NCI-H2081 (cell line): ENCODE measurements around the gene WNT16.
"Not testable (repeated sequence)": the region's sequence is repeated elsewhere in the genome, so short reads cannot be mapped to it uniquely, and the experiment has no call there.

Experiments
- DNase-seq, 2 experiments: peaks; one replicate each; lab custom pipeline; 2025; lab: John Stamatoyannopoulos, UW

WNT16 gene

DNA sequence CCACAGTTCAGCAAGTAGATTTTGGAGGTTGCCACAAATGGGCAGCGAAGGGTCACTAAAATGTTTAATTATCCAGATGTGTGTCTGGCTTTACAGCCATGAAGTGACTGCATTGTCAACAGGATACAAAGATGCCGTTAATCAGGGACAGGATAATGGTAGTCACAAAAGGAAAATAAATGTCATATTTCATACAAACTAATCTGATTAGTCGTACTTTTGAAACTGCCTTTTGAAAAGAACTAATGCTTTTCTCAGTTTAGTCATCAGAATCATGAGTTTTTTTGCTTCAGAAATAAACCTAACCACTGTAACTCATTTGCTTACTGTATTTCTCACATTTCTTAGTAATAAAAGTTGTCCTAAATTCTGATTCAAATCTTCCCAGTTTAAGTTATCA lies 22.2 kb upstream of the WNT16 start:
- no peak for DNase-seq

DNA sequence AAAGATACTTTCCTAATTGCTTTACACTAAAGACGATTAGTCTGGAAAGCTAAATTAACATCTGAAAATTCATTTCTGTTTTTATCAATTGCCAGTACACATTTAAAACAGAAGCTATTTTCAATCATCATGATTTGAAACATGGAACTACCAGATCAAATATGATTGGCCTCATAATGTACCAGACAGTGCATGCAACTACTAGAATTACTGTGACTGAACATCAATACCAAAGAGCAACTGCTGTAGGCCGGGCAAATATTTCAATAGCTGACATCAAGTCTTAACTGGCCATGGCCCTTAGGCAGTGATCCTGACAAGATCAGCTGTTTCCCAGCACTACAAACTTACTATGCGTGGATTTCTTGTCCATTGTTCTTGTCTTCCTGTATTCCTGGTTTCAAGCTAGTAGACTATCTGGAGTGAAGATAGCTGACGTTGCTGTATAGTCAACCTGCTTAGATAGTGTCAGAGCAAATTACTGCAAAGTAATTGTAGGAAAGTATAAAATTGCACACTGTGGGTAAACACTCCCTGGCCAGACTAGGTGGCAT lies 21.7 kb upstream of the WNT16 start:
- DNase-seq, result no peak

DNA sequence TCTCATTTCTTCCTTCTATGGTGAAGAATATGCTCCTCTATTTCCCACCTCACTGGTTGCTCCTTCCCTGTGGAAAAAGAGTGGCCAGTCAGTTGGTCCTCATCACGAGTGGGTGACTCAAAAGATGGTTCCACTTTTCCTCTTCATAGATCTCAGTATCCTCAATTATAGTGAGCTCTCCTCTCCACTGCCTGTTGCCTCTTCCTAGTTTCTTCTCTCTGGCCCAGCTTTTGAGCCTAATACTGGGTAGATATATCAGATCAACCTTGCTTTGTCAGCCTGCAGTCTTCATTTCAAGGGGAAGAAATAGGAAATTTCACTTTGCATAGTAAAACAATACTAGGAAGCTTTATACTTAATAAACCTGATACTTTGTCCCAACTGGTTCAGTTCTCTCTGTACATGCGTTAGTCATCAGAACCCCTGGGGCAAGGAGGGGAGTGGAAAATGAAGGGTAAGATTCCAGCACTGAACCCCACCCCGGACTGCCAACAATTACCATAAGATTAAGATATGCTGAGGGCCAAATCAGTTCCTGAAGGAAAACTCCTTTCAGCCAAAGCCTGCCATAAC lies 15.5 kb upstream of the WNT16 start:
- DNase-seq, result no peak

DNA sequence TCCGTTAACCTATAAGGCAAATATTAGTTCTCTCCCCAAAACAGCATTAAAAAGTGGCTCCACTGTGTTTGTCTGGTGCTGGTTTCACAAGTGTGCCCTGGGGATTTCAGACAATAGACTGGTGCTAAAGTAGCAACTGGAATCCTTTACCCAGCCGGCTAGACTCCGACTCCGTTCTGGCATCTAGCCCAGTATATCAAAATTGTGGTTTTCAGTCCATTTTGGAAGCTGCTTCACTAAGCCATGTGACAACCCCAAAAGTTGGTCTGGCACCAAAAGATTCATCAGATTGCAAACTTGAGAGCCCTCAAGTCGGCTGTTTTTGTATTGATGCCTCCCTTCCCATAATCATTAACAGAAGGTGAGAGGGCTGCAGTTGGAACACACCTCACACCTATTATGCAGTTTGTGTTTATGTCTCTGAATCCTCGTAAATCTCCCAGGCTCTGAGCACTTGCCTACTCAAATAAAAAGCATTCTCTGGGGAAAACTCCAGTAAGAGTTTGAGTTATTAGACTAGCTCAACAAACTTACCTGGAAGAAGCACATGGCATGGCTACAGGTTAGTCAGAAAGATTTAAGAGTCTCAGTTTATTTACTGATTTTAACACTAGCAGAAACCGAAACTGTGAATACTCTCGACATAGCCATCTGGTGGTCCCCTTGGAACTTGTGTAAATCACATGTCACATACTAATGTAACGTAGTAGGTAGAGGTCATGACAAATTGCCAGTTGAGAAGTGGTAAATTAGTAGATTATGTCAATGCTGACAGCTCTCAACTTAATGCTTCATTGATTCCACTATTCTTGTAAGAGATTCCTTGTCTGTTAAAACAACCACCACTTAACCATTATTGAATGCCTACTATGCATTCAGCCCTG lies 14.8 kb upstream of the WNT16 start:
- DNase-seq, result peak; percentile 36 to 77

DNA sequence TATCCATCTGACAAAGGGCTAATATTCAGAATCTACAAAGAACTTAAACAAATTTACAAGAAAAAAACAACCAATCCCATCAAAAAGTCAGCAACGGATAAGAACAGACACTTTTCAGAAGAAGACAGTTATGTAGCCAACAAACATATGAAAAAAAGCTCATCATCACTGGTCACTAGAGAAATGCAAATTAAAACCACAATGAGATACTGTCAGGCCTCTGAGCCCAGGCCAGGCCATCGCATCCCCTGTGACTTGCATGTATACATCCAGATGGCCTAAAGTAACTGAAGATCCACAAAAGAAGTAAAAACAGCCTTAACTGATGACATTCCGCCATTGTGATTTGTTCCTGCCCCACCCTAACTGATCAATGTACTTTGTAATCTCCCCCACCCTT lies 13.6 kb upstream of the WNT16 start:
- DNase-seq, result not testable (repeated sequence)

DNA sequence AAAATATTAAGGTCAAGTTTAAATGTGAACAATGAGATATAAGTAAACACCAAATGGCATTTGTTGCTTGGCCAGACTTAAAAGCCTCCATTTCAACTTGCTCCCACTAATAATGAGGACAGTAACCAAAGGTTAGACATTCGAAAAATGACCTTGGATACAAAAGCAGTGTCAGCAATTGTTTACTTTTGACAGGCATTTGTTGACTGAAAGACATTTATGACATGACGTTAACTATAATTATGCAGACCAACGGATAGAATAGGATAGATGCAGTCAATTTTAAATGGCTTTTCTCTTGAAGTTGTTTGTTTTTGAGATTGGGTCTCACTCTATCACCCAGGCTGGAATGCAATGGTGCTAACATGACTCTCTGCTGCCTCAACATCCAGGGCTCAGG lies 6.3 kb upstream of the WNT16 start:
- DNase-seq, result peak; percentile 7 to 68

DNA sequence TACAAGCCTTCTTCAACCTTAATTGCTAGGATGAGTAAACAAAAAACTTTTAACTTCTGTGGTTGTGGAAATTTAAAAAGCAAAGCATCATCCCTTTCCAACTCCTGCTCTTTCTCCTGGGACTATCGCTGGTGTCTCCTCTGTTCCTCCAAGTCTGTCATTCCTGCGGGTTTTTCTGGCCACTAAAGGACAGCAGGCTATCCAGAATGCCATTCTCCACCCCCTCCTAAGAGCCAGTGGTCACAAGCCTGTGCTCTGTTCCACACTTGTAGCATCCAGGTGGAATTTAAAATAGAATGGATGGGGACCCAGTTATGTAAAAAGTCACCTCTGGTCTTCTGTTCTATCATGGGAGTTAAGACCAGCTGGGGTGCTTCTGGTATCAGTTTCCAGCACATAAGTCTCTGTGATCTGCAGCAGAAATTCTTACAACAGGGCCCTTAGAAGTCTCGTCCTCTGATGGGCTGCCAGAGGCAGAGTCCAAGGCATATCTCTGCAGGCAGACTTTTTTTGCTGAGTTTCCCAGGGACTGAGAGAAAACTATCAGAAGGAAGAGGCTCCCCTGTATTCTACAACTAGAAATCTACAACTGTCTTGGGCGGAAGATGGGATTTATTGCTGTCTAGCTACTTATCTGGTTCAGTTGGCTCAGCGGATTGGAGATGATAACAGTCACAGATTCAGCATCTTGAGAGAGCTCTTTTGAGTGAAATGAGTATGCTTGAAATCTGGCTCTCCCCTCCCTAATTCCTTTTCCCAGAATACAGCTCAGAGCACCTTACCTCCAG lies 5.1 kb upstream of the WNT16 start:
- DNase-seq, result no peak

DNA sequence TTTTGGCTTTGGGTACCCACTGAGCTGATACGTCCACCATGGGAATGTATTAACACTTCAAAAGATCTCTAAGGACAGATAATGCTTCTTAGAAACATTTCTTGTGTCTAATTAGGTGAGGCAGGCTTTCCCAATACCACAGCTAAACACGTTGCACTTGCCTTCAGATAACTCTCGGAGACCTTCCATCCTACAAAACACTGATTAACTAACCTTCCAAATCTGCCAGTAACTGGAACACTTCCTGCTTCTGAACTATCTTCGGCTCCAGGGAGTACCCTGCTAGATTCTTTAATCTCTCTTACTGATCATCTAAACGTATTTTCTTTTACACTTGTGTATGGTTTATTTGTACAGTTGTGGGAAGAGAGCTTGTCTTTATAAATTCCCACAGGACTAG lies 1.1 kb upstream of the WNT16 start:
- no peak for DNase-seq

DNA sequence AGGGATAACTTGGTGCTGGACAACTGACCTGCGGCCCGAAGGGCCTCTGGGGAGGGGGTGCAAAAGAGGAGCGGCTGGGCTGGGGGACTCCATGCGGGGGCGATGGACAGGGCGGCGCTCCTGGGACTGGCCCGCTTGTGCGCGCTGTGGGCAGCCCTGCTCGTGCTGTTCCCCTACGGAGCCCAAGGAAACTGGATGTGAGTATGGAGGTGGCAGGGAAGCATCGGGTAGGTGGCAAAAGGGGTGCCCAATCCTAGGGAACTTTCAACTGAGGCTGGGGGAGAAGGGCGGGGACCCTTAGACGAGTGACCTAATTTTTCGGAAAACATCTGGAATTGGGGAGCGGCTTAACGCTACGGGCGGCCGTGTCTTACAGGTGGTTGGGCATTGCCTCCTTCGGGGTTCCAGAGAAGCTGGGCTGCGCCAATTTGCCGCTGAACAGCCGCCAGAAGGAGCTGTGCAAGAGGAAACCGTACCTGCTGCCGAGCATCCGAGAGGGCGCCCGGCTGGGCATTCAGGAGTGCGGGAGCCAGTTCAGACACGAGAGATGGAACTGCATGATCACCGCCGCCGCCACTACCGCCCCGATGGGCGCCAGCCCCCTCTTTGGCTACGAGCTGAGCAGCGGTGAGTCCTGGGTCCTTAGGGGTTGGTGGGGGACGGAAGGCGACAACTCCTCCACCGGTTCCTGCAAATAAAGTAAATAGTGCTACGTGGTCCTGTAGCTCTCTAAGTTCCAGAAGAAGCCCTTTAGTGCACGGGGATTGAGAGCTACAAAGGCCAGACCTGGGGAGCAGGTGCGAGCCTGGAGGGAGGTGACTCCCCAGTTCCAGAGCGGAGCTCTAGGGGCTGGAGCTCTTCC lies 622 bp downstream of the WNT16 start:
- DNase-seq, result peak in 1 of 2 experiments; percentile 14

DNA sequence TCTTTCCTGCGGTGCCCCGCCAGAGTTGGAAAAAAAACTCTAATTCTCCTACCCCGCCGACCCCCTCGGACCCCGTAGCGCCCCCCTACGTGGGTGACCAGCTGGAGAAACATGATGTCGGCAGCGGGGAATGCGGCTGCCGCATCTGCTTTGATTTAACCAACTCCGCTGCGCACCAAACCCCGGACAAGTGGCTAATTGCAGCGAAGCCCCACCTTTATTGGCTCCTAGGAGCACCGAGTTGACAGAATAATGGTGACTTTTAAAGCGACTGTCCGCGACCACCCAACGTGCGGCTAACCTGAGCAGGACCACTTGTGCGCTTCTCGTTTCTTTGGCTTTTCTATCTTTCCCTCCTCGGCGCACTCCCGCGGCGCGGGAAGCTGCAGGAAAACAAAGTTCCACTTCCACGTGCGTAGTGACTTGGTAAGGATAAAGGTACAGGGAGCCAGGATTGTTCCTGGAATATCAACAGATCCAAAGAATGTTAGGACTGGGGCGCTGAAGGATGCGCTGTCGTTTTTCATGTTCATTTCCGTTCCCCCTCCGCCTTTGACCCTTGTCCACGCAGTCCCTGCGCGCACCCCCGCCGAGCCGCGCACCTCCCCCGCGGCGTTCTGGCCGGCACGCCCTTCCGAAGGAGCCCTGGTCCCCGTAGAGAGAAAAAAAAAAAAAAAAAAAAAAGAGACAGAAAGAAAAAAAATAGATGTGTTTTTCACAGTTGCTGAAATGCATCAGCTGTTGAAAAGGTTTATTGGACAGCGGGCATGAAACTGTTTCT lies 1.4 kb downstream of the WNT16 start:
- peak; percentile 57 for DNase-seq

DNA sequence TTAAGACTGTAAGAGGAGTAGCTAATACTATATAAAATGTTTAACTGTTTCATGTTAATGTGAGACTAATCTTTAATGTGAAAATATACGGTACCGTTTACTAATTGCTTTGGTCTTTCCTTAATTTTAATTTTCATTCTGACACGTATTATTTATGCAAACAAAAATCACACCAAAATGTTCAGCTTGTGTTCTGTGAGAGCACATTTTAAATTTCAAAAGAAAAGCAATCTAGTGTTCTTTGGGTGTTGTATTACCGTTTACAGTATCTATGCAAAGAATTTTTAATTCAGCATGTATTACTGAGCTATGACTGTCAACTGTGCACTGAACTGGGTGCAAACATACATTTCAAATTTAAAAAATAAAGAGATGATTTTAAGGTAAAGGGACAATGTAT lies 2.2 kb downstream of the WNT16 start:
- DNase-seq, result no peak

DNA sequence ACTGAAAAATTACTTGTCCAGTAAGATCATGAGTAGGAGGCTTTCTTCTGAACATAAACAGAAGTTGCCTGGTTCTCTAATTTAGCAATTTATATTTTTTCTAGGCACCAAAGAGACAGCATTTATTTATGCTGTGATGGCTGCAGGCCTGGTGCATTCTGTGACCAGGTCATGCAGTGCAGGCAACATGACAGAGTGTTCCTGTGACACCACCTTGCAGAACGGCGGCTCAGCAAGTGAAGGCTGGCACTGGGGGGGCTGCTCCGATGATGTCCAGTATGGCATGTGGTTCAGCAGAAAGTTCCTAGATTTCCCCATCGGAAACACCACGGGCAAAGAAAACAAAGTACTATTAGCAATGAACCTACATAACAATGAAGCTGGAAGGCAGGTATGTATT lies 2.8 kb downstream of the WNT16 start:
- DNase-seq, result no peak

DNA sequence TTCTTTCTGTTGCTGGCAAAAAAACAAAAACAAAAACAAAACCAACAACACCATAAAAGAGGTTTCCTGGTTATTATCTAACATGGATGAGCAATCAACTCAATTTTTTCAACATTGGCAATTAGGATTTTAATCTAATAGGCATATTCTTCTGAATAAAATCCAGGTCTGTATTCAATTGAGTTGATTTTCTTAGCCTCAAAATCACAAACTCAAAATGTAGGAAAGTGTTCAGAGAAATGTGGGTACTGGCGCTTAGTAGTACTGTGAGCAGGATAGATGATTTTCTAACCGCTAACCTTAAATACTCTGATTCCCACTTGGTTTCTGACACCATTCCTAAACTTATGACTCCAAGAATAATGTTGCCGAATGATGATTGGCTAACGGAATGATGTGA lies 5.6 kb downstream of the WNT16 start:
- no peak for DNase-seq

DNA sequence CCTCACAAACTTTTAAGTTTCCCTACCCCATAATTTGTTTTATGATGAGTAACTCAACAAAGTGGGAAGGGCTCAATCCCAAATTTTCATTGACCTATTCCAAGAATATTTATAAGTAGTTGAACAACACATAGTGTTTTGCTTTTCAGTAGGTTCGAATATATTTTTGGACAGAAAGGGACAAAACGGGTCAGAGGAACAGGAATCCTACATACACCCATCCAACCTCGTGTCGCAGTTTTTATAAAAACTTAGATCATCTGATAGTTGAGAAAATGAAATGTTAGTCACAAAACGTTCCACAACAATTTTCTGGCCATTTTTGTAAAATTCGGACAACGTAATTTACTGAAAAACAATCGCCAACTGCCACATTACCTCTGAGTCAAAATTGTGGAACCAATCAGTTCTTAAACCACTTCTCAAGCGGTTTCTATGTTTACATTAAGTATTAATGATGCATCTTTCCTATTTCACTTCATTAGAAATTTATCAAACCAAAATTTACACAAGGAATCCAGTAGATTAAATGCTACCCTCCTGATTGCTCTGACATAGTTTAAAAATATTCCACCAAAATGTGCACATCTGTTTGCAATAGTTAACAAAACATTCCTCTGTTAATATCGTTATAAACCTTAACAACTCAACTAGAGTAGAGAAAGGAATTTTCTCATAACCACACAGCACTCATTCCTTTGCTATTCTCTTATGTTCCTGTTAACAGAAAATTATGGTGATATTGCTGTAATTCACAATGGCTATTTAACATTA lies 6.3 kb downstream of the WNT16 start:
- no peak for DNase-seq

DNA sequence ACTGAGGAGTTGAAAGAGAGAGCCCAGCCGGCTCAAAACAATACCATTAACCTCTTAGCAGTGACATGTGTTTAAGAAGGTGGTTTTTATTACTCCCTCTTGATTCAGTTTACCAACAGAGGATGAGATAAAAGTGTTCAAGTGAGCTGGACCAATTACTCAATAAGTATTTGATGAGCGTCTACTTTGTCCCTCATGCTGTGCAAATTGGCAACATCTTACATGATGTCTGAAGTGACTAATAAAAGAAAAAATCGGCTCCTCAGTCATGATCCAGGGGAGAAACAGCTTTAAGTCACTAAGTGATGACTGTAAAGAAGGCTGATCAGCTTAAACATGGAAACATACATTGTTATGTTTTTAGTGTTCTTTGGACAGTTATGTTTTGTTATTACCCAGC lies 7.8 kb downstream of the WNT16 start:
- DNase-seq, result no peak

DNA sequence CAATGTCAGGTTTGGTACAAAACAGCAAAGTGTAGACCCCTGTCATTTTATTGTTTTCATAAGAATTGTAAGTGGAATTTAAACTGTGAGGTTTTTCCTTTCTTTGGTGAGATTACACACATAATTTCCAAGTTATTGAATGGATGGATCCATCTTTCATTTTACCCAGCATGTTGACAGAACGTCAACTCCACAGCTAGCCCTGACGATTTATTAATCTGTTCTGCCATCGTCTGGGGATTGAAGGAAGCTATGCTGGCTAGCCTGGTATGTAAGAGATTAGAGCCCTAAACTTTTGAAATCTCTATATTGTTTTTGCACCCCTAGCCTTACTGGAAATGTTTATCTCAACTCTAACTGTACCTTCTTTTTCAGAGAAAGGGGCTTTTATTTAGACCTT lies 8.6 kb downstream of the WNT16 start:
- peak in 1 of 2 experiments; percentile 46 for DNase-seq

DNA sequence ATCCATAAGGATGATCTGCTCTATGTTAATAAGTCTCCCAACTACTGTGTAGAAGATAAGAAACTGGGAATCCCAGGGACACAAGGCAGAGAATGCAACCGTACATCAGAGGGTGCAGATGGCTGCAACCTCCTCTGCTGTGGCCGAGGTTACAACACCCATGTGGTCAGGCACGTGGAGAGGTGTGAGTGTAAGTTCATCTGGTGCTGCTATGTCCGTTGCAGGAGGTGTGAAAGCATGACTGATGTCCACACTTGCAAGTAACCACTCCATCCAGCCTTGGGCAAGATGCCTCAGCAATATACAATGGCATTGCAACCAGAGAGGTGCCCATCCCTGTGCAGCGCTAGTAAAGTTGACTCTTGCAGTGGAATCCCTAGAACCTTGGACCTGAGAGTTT lies 10.3 kb downstream of the WNT16 start:
- no peak for DNase-seq

DNA sequence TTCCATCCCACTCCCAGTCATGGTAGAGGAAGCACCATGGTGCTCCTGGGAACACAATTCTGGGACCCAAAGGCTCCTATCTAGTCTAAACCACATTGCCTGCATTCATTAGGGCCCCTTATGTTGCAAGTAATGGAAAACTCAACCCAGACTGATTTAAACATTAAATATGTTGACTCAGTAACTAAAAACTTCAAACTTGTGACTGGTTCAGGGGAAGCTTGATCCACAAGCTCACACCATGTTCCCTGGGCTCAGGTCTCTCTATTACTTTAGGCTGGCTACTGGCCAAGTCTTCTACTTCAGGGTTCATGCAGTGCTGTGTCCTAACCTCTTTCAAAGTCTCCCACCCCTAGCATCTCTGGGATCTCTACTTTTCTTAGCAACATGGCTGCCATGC lies 13.1 kb downstream of the WNT16 start:
- DNase-seq, result no peak

DNA sequence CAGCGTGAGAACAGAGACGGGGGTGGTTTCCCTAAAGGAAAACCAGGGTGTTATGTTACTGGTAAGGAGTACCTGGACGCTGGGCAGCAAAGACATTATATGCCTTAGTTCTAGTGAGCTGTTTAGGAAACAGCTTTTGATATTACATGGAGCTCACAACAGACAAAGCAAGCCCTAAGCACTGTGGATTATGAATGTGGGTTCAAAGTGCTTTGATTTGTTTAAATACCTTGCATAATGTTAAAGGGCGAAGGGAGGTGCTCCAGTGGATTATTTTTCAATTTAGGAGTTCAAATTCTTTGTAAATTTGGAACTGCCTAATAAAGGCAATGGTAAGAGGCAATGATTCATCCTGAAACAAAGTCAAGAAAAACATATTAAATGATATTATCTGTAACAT lies 13.8 kb downstream of the WNT16 start:
- no peak for DNase-seq

DNA sequence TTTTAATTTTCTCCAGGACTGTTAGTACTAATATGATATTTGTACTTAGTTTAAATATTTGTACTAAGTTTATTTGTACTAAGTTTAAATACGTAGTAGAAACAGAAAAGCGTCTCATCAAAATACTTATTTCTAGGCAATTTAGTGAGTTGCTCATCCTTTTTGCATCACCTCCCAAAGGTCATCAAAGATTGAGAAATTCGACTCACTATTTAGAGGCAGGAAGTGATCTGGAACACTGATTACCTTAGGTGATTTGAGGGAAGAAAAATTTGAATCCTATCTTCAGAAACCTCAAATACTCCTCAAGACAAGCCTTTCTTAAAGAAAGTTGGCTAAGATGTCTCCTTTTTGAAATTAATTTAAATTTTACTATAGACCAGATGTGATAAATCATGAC lies 14.5 kb downstream of the WNT16 start:
- DNase-seq, result no peak
